GM12872 (cell line): ENCODE data around the gene USP47.

ENCODE experiments used
- CTCF ChIP-seq: IDR thresholded peaks from 3 replicates; pipeline ENCODE4 v1.5.1; 2011; ENCODE audit warnings: low read depth, mild to moderate bottlenecking, low read length, moderate library complexity; ENCODE audit not compliant: insufficient read depth

The USP47 gene

GRCh38 chr11:11985954-11986949, 144.5 kb downstream of the USP47 start:
- no peak for TF ChIP-seq CTCF

- TF ChIP-seq CTCF: peak; percentile 38
Measured at GRCh38 chr11:11987503-11988022, 145.8 kb downstream of the USP47 start.

GRCh38 chr11:11988099-11988651, 146.4 kb downstream of the USP47 start:
- TF ChIP-seq CTCF: no peak

GRCh38 chr11:11988681-11989261, 147.0 kb downstream of the USP47 start:
- no peak for TF ChIP-seq CTCF

- TF ChIP-seq CTCF: no peak
Measured at GRCh38 chr11:11989774-11990744, 148.3 kb downstream of the USP47 start.

- TF ChIP-seq CTCF: no peak
Measured at GRCh38 chr11:11992257-11993212, 150.8 kb downstream of the USP47 start.
